GM19023 (cell line): ENCODE measurements around the gene POLR2A.

Experiments used
- ATAC-seq: cut with Tn5 transposase; IDR thresholded peaks from one replicate; pipeline ENCODE4 v1.9.1; 2021; ENCODE audit warnings: mild to moderate bottlenecking, moderate library complexity; ENCODE audit not compliant: unreplicated experiment

Gene POLR2A

DNA sequence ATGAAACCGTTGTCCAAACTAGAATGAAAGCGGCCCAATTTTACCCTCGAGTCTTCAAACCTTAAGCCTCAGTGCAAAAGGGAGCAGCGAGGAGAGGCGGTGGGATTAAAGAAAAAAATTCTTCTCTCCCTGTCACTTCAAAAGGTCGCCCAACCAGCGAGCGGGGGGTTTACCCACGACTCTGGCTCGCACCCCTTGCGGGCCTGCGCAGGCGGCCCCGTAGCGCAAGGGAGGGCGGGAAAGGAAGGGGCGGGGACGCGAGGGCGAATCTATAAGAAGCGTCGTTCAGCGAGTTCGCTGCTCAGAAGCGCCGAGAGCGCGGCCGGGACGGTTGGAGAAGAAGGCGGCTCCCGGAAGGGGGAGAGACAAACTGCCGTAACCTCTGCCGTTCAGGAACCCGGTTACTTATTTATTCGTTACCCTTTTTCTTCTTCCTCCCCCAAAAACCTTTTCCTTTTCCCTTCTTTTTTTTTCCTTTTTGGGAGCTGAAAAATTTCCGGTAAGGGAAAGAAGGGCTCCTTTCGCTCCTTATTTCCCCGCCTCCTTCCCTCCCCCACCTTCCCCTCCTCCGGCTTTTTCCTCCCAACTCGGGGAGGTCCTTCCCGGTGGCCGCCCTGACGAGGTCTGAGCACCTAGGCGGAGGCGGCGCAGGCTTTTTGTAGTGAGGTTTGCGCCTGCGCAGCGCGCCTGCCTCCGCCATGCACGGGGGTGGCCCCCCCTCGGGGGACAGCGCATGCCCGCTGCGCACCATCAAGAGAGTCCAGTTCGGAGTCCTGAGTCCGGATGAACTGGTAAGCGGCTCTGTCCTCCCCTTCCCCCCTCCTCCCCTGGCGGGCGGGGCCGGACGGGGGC lies at the start of gene POLR2A:
TSS of gene POLR2A (plus strand) at position 300 of the 852 bp plus-strand sequence.
- peak; percentile 60 for ATAC-seq

DNA sequence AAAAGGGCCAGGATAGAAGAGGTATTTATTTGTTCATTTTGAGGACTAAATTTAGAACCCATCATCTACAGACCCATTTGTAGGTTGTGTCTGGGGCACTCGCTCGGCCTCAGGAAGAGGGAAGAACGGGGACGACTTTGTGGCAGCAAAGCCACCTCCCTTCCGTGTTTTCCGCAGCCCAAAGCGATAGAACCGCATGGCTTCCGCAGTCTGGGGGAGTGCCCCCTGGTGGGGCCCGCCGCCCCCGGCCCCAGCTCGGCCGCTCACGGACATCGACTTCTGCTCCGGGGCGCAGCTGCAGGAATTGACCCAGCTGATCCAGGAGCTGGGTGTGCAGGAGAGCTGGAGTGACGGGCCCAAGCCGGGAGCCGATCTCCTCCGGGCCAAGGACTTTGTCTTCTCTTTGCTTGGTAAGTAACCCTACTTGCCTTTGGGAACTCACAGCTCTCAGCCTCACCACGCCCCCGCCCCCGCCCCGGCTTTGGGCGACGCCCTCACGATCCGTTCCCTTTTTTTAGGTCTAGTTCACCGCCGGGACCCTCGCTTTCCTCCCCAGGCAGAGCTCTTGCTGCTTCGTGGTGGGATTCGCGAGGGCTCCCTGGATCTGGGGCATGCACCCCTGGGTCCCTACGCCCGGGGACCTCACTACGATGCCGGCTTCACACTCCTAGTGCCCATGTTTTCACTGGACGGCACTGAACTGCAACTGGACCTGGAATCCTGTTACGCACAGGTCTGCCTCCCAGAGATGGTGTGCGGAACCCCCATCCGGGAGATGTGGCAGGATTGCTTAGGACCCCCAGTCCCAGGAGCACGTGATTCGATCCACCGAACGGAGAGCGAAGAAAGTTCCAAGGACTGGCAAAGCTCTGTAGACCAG lies 48.2 kb upstream of the POLR2A start:
- ATAC-seq = peak; percentile 17

DNA sequence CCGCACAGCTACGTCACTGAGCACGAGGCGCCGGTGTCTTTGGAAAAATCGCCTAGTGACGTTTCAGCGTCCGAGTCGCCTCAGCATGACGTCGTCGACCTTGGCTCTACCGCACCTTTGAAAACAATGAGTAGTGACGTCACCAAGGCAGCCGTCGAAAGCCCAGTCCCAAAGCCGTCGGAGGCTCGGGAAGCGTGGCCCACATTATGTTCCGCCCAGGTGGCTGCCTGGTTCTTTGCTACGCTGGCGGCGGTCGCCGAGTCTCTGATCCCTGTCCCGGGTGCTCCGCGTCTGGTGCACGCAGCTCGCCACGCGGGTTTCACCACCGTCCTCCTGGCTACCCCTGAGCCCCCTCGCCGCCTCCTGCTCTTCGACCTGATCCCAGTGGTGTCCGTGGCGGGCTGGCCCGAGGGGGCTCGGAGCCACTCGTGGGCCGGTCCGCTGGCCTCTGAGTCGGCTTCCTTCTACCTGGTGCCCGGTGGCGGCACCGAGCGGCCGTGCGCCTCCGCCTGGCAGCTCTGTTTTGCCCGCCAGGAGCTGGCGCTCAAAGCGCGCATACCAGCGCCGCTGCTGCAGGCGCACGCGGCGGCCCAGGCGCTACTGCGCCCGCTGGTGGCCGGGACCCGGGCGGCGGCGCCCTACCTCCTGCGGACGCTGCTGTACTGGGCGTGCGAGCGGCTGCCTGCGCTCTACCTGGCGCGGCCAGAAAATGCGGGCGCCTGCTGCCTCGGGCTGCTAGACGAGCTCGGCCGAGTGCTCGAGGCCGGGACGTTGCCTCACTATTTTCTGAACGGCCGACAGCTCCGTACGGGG lies 47.4 kb upstream of the POLR2A start:
- no peak for ATAC-seq

DNA sequence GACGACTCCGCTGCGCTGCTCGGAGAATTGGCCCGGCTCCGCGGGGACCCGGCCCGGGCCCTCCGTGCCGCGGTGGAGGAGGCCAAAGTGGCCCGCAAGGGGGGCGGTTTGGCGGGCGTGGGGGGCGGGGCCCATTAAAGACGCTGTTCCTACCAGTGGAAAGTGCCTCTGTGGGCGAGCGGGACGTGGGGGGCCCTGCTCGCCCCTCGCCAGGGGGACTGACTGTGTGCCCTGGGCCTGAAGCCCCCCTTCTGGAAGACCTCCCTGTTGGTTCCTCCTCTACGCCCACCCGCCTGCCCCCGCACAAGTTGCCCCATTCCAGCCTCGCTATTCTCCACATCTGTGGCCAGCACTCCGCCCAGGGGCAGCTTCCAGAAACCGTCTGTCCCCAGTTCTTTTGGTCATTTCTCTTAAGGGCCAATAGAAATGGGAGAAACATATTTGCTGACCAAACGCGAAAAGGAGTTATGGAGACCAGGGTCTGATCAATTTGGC lies 46.8 kb upstream of the POLR2A start:
- ATAC-seq = no peak

DNA sequence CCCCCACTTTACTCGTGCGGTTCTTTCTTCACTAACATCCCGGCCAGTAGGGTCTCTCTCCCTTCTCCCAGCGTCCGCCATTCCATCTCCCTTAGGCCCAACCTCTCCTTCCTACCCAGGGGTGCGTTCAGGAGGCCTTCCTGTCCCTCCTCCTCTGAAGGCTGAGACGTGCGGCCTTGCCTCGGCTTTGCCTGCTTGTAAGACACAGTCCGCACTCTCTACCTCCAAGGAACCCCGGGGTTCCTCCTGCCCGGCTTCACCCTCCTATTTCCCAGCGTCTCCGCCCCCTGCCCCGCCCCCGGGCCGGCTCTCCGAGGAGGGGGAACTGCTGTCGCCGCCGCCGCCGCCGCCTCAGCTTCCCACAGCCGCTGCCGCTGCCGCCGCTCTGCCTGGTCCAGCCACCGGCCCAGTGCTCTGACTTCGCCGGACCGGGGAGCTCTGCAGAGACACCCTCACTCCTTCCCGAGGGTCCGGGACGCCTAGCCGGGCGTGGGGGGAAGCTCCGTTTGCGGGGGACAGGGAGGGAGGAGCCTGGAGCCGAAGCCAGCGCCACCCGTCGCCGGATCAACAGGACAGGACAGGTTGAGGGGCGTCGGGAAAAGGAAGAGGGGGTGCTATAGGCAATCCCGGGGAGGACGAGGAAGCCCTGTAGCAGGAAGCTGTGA lies 46.1 kb upstream of the POLR2A start:
- ATAC-seq = no peak

DNA sequence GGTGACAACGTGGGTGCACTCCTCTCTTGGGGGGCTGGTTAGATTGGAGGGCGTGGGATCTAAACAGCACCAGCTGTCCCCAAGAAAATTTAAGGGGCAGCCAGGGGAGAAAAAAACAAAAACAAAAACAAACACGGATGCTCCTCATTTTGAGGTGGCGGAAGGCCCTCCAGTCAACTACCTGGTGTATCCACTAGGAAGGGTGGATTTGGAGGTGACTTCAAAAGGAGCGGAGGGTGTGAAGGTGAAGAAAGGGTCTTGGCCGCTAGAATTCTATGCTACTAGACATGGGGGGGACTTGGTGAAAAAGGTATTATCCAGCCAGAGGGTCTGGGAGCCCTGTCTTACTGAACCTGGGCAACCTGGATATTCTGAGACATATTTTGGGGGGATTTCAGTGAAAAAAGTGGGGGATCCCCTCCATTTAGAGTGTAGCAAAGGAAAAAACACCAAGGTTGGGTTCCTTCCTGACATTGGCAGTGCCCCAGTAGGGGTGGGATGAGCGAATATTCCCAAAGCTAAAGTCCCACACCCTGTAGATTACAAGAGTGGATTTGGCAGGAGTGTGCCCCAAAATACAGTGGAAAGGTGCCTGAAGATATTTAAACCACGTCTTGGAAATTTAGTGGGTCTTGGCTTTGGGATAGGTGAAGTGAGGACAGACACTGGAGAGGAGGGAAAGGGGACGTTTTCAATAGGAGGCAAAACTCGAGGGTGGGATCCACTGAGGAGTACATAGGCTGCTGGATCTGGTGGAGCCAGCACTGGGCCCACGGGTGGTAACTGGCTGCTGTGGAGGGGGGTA lies 45.3 kb upstream of the POLR2A start:
- ATAC-seq = no peak

DNA sequence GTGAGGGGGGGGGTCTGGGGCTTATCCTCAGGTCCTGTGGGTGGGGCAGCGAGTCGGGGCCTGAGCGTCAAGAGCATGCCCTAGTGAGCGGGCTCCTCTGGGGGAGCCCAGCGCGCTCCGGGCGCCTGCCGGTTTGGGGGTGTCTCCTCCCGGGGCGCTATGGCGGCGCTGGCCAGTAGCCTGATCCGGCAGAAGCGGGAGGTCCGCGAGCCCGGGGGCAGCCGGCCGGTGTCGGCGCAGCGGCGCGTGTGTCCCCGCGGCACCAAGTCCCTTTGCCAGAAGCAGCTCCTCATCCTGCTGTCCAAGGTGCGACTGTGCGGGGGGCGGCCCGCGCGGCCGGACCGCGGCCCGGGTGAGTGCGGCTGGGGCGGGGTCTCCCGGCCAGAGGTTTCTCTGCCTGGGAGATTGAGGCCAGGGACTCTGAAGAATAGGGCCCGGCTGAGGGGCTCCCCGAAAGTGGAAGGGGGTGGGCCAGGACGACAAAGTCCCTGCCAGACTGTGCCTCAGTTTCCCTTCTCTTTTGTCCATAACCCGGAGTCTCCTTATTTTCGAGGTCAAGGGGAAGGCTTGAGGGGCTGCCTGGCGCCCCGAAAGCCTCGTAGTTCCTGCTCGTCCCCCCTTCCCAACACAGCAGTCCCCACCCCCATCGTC lies 44.6 kb upstream of the POLR2A start, which contains the start of gene FGF11:
TSS of gene FGF11 (plus strand) at position 51 of the 651 bp plus-strand sequence. CDS start at position 160, 109 bp downstream.
- ATAC-seq = no peak

DNA sequence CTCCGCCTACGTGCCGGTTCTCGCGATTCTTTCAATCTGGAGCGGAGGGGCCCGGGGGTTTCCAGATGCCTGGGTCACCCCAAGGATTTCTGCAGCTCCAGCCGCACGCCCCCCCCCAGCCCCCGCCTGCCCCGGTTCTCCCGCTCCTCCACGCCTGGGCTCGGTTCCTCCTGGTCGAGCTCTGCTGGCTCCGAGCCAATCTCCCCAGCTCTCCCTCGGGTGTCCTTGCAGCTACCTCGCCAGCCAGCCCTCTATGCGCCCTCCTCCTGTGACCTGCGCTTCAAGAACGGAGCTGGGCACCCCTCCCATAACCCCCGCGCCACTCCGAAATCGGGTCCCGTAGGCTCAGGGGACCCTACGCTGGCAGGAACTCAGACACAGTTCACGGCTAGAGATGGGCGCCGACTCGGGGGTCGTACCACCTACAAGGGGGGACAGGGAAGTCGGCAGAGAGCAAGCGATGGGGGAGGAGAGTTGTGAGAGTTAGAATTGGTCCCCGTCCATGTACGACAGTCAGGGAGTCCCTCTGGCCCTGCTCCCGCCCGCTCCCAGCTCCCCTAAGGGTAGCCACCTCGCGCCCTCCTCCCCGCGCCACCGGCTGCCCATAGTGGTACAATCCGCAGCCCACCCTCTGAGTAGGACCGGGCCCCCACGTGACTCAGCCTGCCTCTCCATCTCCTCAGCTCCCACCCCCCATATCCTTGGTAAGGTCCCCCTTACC lies 43.9 kb upstream of the POLR2A start:
- no peak for ATAC-seq

DNA sequence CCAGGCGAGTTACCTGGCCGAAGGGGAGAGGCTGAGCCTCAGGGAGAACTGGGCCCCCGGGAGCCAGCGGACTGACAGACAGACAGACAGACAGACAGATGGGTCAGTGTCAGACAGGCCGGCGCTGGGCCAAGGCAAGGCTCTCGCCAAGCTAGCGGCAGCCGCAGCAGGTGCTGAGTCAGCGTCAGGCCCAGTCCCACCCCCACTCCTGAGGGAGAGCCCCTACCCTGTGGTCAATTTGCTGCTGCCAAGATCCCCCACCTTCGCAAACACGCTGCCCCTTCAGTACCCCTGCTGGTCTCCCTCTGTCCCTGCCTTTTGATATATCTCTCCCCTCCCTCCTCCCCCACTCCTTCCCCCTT lies 43.4 kb upstream of the POLR2A start:
- no peak for ATAC-seq

DNA sequence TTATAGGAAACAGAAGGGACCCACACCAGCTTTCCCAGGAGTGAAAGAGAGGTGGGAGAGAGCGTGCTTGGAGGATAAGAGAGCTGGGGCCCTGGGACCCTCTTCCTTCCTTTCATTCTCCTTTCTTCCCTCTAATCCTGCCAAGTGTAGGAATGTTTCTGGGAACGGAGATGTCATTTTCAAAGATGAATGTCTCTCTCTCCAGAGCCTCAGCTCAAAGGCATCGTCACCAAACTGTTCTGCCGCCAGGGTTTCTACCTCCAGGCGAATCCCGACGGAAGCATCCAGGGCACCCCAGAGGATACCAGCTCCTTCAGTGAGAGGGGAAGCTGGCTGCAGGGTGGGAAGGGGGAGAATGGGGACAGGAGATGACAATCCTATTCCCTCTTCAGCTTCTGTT lies 42.9 kb upstream of the POLR2A start:
- no peak for ATAC-seq

DNA sequence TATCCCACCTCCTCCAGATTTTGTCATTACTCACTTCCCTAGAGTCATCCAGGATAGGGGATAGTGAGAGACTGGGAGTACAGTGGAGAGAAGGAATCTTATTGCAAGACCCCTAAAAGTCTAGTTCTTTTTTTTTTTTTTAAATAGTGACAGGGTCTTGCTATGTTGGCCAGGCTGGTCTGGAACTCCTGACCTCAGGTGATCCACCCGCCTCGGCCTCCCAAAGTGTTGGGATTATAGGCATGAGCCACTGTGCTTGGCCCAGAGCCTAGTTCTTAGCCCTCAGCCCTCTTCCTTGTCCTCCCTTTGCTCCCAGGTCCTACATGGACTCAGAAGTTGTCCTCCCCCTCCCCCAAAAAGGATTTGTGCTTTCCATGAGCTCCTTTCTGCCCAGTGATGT lies 42.0 kb upstream of the POLR2A start:
- ATAC-seq = no peak

DNA sequence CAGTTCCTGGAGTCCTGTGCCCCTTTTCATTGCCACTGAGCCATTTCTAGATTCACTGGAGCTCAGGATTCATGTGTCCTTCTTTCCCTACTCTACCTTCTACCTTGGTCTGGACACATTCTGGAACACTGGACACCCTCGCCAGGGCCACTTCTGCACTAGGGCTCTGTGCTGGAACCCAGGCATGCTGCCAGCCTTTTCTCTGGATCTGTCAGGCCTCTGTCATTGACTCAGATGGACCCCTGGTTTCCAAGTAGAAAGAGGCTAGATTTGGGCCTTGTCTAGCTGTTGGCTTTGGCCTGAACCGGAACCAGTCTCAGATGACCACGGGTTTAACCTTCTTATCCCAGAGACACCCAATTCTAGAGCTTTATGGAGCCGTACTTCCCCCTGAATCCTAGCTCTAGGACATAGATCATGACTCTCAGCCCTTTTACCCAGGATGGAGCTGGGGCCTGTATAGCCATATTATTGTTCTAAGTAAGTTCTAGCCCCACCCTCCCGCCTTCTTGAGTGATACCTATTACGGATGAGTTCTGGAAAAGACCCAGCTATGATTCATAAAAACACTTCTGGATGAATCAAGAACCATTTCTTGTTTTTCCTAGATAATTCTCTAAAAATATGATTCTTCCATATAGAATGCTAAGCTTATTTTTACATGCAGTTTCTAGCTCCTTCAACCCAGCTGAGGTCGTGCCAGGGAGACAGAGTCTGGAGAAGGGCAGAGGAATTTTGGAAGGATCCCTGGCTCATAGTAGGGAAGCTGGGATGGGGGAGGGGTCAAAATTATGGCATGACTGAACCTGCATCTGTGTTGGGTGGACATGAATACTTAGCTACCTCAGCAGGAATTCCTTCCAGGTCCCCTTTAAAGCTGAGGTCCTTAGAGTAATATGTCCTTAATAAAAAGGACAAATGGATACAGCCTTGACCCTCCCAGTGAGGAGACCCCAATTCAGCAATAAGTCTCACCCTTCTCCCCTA lies 40.4 kb upstream of the POLR2A start:
- no peak for ATAC-seq

DNA sequence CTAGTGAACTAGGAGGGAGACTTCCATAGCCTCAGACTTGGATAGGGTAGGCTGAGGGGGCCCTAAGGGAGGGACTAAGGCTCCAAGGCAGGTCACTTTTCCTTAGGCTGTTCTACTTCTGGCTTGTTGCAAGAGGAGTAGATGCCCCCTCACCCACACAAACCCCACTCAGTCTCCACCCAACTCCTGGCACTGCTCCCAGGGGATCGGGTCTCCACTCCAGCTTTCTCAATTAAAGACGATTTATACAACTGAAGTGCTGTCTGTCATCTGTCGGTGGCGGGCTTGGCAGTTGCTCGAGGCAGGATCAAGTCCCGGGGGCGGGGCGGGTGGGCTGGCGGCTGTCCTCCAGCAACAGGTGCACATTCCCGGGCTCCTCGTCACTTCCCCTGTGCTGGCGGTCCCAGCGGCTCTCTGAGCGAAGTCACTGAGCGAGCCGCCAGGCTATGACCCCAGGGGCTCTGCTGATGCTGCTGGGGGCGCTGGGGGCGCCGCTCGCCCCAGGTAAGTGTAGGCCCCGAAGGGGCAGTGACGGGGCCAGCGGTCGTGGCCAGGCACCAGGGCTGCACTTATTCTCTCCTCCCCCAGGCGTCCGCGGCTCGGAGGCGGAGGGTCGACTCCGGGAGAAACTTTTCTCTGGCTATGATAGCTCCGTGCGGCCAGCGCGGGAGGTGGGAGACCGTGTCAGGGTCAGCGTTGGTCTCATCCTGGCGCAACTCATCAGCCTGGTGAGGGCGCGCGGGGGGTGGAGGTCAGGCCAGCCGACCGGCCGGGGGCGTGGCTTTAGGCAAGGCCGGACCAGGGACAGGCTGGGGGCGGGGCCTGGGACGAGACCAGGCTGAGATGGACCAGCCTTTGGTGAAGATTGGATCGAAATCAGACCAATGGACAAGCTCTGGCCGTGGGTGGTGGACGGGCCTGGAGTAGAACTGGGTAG lies 39.2 kb upstream of the POLR2A start, which contains the start of gene CHRNB1:
TSS of gene CHRNB1 (plus strand) at position 380 of the 937 bp plus-strand sequence. CDS start at position 447, 67 bp downstream.
- ATAC-seq = peak; percentile 50

DNA sequence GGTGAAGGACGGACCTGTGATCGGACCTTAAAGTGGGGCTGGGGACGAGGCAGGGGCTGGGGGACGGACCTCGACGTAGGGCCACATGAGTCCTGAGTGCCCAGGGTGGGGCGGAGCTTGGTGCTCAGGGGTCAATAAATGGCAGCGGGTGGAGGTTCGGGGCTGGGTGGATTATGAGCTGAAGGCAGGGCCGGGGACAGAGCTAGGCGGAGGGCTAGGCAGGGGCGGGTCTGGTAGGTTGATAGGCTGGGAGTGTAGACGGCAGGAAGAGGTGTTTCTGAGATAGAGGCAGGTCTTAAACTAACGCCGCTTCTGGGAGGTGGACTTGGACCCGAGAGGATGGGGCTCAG lies 38.6 kb upstream of the POLR2A start:
- ATAC-seq = peak; percentile 29

DNA sequence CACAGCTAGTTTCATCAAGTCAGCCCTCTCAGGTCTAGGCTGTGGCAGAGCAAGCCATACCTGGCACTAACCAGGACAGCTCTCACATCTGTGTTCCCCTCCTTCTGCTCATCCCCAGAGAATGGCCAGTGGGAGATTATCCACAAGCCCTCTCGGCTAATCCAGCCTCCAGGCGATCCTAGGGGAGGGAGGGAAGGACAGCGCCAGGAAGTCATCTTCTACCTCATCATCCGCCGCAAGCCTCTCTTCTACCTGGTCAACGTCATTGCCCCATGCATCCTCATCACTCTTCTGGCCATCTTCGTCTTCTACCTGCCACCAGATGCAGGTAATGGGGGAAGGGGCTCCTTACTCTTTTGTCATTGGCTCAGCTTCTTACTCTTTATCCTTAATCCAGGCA lies 35.7 kb upstream of the POLR2A start:
- ATAC-seq = no peak

DNA sequence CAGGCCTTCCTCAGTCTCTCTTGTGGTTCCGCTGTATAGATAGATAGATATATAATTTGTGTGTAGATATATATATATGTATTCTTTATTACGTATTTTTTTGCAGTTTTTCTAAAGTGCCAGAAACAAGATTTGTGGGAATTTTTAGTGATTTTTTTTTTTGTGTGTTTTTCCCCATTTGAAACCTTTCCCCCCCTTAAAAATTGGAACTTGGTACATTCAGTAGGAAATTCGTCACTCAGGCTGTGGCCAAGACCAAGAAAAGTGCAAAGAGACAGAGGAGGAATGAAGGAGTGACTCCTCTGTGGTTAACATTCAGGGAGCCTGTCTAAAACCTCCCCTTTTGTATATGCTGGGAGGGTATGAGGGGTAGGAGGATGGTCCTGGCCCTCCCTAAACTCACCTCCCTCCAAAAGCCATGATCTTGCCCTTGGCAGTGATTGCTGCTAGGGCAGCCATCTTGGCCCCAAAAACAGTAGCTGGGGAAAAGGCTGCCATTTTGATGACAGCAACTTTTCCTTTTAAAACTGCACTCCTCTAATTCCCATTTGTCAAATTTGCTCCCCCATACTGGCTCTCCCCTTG lies 24.1 kb upstream of the POLR2A start:
- ATAC-seq = no peak
